Measurements from ENCODE around the gene FRMD4A. TPM values are rescaled to one million over a fixed set of nuclear protein-coding genes. Genes with fewer than 3 reads are reported as not detected.

The FRMD4A gene
- total and polyA plus RNA-seq, 8 donors, result 6.9 to 25.3 (median 11.3) TPM

DNA sequence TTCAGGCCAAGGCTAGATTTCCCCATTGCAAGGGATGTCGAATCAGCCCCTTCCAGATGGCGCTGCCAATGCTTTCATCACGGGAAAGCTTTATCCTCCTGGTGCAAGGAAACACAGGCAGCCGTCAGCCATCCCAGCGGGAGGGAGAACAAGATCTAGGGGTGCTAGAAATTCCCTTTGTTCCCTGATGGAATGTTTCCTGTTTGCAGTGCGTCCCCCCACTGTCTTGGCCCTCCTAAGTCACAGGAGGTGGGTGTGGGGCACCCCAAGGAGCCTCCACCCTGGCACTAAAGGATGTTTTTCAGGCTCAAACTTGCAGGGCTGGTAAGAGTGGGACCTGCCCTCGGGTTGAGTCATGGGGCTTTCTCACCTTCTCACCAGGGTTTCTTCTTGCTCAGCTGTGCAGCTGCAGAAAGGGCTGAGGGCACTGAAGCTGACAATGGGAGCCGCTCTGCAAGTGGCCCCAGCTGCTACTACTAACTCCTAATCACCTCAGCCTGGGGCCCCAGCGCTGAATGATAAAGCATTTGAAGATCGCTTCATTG is 640.4 kb downstream of the FRMD4A start:
- Histone ChIP-seq H3K4me3 (no peak overlapping the region), H3K27me3 (no peaks in the 10 kb centered on the region), H3K27ac (no peak overlapping the region), H3K9me3 (no peaks in the 10 kb centered on the region), H3K36me3 (peaks cover 8 to 57% (median 50%) of the 10 kb centered on the region in 4 donors), H3K4me1 (peaks cover 0 to 22% (median 16%) of the 10 kb centered on the region in 4 donors)
- 66 to 81% (median 73%) methylated on average over 7 to 10 of the region's 10 CpGs for WGBS, 5 donors
- no peak for TF ChIP-seq POLR2A (IDR thresholded peaks at IDR 0.05)
- no peak for TF ChIP-seq EP300 (IDR thresholded peaks at IDR 0.05)
- TF ChIP-seq CTCF (IDR thresholded peaks at IDR 0.05), result no peak
- TF ChIP-seq POLR2AphosphoS5 (IDR thresholded peaks at IDR 0.05), result no peak
- no peak for DNase-seq
- intact Hi-C loops (cut with DNase I; ENCODE audit: low total_unique reads), result no loop called here

- 44 to 66% (median 59%) methylated on average over 5 of the region's 5 CpGs for WGBS, 5 donors
- intact Hi-C loops (cut with DNase I; ENCODE audit: low total_unique reads), result no loop called here
- H3K4me3 ChIP-seq, result no peak overlapping the region
- no peaks in the 10 kb centered on the region for H3K27me3 ChIP-seq
- no peak for DNase-seq
- H3K36me3 ChIP-seq, result peaks cover 0 to 32% (median 23%) of the 10 kb centered on the region in 4 donors
- no peaks in the 10 kb centered on the region for H3K9me3 ChIP-seq
- TF ChIP-seq POLR2A (IDR thresholded peaks at IDR 0.05), result no peak
- TF ChIP-seq POLR2AphosphoS5 (IDR thresholded peaks at IDR 0.05), result no peak
- no peak for TF ChIP-seq EP300 (IDR thresholded peaks at IDR 0.05)
- TF ChIP-seq CTCF (IDR thresholded peaks at IDR 0.05), result no peak
- peaks cover 0 to 38% (median 29%) of the 10 kb centered on the region in 4 donors for H3K4me1 ChIP-seq
- H3K27ac ChIP-seq, result peak overlapping the region in 4 of 5 donors; percentile 52 to 79 (median 56)
These were observed 644.4 kb downstream of the FRMD4A start for GRCh38 chr10:13686331-13686752.

DNA sequence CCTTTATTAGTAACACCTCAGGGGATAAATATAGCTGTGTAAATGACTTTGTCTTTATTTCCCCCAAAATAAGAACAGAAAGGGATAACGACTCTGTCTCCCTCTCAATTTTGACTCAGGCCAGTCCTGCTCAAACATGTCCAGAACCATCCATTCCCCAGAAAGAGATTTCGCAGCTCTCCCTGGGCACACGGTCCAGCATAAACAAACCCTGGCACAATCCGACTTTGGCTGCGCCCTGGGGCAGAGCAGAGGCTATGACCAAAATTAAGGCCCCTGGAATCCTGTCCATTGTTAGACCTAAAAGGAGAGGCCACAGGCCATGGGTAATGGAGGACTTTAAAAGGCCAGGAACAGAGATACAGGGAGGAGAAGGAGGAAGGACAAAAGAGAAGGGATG is 644.8 kb downstream of the FRMD4A start:
- TF ChIP-seq CTCF (IDR thresholded peaks at IDR 0.05), result no peak
- no peak for TF ChIP-seq POLR2AphosphoS5 (IDR thresholded peaks at IDR 0.05)
- no peak for TF ChIP-seq EP300 (IDR thresholded peaks at IDR 0.05)
- Histone ChIP-seq H3K27ac (peak overlapping the region in 4 of 5 donors; percentile 52 to 79 (median 56)), H3K36me3 (peaks cover 0 to 27% (median 18%) of the 10 kb centered on the region in 4 donors), H3K4me3 (no peak overlapping the region), H3K27me3 (no peaks in the 10 kb centered on the region), H3K9me3 (no peaks in the 10 kb centered on the region), H3K4me1 (peaks cover 0 to 39% (median 30%) of the 10 kb centered on the region in 4 donors)
- intact Hi-C loops (cut with DNase I; ENCODE audit: low total_unique reads), result no loop called here
- no peak for DNase-seq
- 51 to 73% (median 64%) methylated on average over 5 of the region's 5 CpGs for WGBS, 5 donors

DNA sequence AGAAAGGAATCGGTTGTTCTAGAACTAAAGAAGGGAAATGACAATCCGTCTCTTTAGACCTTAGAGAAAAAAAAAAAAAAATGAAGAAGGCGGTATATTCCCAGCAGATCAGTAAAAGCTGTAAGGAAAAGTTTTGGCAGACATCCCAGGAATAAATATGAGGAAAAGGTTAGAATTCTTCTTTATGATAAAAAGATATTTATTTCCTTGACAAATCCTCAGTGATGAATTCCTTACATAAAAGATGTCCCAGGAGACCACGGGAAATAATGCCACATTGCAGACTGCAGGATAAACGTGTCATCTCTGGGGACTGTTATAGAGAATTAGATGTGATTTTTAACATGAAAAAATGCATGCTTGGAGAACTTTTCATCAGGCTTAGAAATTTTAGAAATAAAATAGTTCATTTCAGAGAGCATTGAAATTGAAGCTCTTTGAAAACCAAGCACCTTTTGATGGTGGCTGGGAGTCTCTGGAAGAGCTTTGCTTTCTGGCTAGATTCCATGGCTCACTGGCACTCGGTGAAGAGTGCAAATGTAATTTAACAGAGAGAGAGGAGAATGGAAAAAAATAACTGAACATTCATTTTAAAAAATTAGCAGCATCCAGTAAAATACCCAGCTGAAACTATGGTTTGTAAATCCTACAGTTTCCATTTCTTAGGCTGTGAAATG is 645.8 kb downstream of the FRMD4A start:
- 40 to 54% (median 45%) methylated on average over 6 of the region's 6 CpGs for WGBS, 5 donors
- intact Hi-C loops (cut with DNase I; ENCODE audit: low total_unique reads), result no loop called here
- H3K4me1 ChIP-seq, result peaks cover 0 to 39% (median 30%) of the 10 kb centered on the region in 4 donors

More for the DNA sequence above, 645.8 kb downstream of the FRMD4A start:
- H3K9me3 ChIP-seq, result no peaks in the 10 kb centered on the region
- H3K4me3 ChIP-seq, result no peak overlapping the region
- TF ChIP-seq POLR2A (IDR thresholded peaks at IDR 0.05) (no peak), EP300 (IDR thresholded peaks at IDR 0.05) (no peak), POLR2AphosphoS5 (IDR thresholded peaks at IDR 0.05) (no peak), CTCF (IDR thresholded peaks at IDR 0.05) (no peak)
- H3K36me3 ChIP-seq, result peaks cover 0 to 19% (median 9%) of the 10 kb centered on the region in 4 donors
- H3K27me3 ChIP-seq, result no peaks in the 10 kb centered on the region
- no peak for DNase-seq
- H3K27ac ChIP-seq, result peak overlapping the region; percentile 22 to 79 (median 53)

Data from stomach (tissue), 9 donors.